ENCODE data around the gene SLC43A2. TPM values are rescaled to one million over a fixed set of nuclear protein-coding genes. Genes with fewer than 3 reads are reported as not detected.
"Not testable (repeated sequence)": the region's sequence is repeated elsewhere in the genome, so short reads cannot be mapped to it uniquely, and the experiment has no call there.

Gene SLC43A2
- total RNA-seq, 2 donors from 2014 or later: 9.5 to 16.9 TPM

- DNase-seq (ENCODE audit: low spot score); intact Hi-C loops (cut with DNase I): not testable (repeated sequence)
Measured at GRCh38 chr17:1526876-1527275, 101.8 kb downstream of the SLC43A2 start.

GRCh38 chr17:1522626-1523025 is 106.0 kb downstream of the SLC43A2 start:
- no peak for DNase-seq (ENCODE audit: low spot score)
- intact Hi-C loops (cut with DNase I): no loop called here

GRCh38 chr17:1521086-1521640 is 107.5 kb downstream of the SLC43A2 start:
- no peak for DNase-seq (ENCODE audit: low spot score)
- intact Hi-C loops (cut with DNase I): no loop called here

GRCh38 chr17:1519678-1520077 is 109.0 kb downstream of the SLC43A2 start:
- no peak for DNase-seq (ENCODE audit: low spot score)
- intact Hi-C loops (cut with DNase I): loop anchor here (5.0 to 10.0 kb wide), 2 partner anchors 62 to 65 kb away; partner anchors contain the start of gene CRK (in 2 of the 2)

Other genes starting within 250 kb of the SLC43A2 start
- gene YWHAE, start 228.6 kb downstream of the SLC43A2 start, total RNA-seq: 100 to 1,000 TPM; 274 to 306 TPM
- gene CRK, start 172.6 kb downstream of the SLC43A2 start, total RNA-seq: 10 to 100 TPM; 56.6 to 58.0 TPM
- 100 to 1,000 TPM; 270 to 381 TPM for gene MYO1C, start 136.1 kb downstream of the SLC43A2 start, total RNA-seq
- 10 to 100 TPM; 23.5 to 25.2 TPM for gene INPP5K, start 112.2 kb downstream of the SLC43A2 start, total RNA-seq
- 10 to 100 TPM; 68.4 to 90.3 TPM for gene PITPNA, start 66.0 kb downstream of the SLC43A2 start, total RNA-seq
- gene SCARF1, start 16.9 kb upstream of the SLC43A2 start, total RNA-seq: 10 to 100 TPM; 13.0 to 13.9 TPM
- gene RILP, start 21.0 kb upstream of the SLC43A2 start, total RNA-seq: 10 to 100 TPM; 10.3 to 13.0 TPM
- 100 to 1,000 TPM; 173 to 190 TPM for gene PRPF8, start 56.0 kb upstream of the SLC43A2 start, total RNA-seq
- gene TLCD2, start 81.5 kb upstream of the SLC43A2 start, total RNA-seq: 1 to 10 TPM; 7.6 to 8.2 TPM
- gene WDR81, start 95.9 kb upstream of the SLC43A2 start, total RNA-seq: 10 to 100 TPM; 26.3 to 30.8 TPM
- gene SERPINF2, start 114.0 kb upstream of the SLC43A2 start, total RNA-seq: 10 to 100 TPM; 40.7 to 41.7 TPM
- gene SERPINF1, start 133.2 kb upstream of the SLC43A2 start, total RNA-seq: 1,000 to 10,000 TPM in 1 of 2 donors, 100 to 1,000 TPM in 1; 710 to 1,223 TPM
- gene SMYD4, start 201.1 kb upstream of the SLC43A2 start, total RNA-seq: 10 to 100 TPM; 16.8 to 19.7 TPM
- 10 to 100 TPM; 77.3 to 86.2 TPM for gene RPA1, start 201.2 kb upstream of the SLC43A2 start, total RNA-seq